ENCODE measurements around the gene KLC1.
"Not testable (repeated sequence)": the region's sequence is repeated elsewhere in the genome, so short reads cannot be mapped to it uniquely, and the experiment has no call there.

Gene KLC1

GRCh38 chr14:103688906-103689902, 60.2 kb downstream of the KLC1 start:
- DNase-seq (ENCODE audit: low read depth, low spot score), result no peak

GRCh38 chr14:103690332-103690731, 61.3 kb downstream of the KLC1 start:
- DNase-seq (ENCODE audit: low read depth, low spot score), result no peak

GRCh38 chr14:103691655-103692054, 62.6 kb downstream of the KLC1 start:
- not testable (repeated sequence) for DNase-seq (ENCODE audit: low read depth, low spot score)

- no peak for DNase-seq (ENCODE audit: low read depth, low spot score)
These were observed 63.1 kb downstream of the KLC1 start for GRCh38 chr14:103692159-103692558.

- no peak for DNase-seq (ENCODE audit: low read depth, low spot score)
These were observed 63.9 kb downstream of the KLC1 start for GRCh38 chr14:103692871-103693270.

GRCh38 chr14:103693515-103693914, 64.5 kb downstream of the KLC1 start:
- DNase-seq (ENCODE audit: low read depth, low spot score), result no peak

GRCh38 chr14:103694572-103695026, 65.6 kb downstream of the KLC1 start:
- DNase-seq (ENCODE audit: low read depth, low spot score), result no peak

GRCh38 chr14:103695296-103696069, 66.5 kb downstream of the KLC1 start:
- DNase-seq (ENCODE audit: low read depth, low spot score), result no peak

GRCh38 chr14:103696070-103696402, 67.0 kb downstream of the KLC1 start:
- DNase-seq (ENCODE audit: low read depth, low spot score), result no peak

- DNase-seq (ENCODE audit: low read depth, low spot score), result no peak
These were observed 67.6 kb downstream of the KLC1 start for GRCh38 chr14:103696466-103697071.

- no peak for DNase-seq (ENCODE audit: low read depth, low spot score)
These were observed 68.2 kb downstream of the KLC1 start for GRCh38 chr14:103697206-103697602.

- no peak for DNase-seq (ENCODE audit: low read depth, low spot score)
These were observed 68.8 kb downstream of the KLC1 start for GRCh38 chr14:103697603-103698379.

- DNase-seq (ENCODE audit: low read depth, low spot score), result no peak
These were observed 69.6 kb downstream of the KLC1 start for GRCh38 chr14:103698380-103699260.

- DNase-seq (ENCODE audit: low read depth, low spot score), result no peak
These were observed 70.2 kb downstream of the KLC1 start for GRCh38 chr14:103699261-103699661.

- DNase-seq (ENCODE audit: low read depth, low spot score), result no peak
These were observed 71.1 kb downstream of the KLC1 start for GRCh38 chr14:103699901-103700752.

- no peak for DNase-seq (ENCODE audit: low read depth, low spot score)
These were observed 71.9 kb downstream of the KLC1 start for GRCh38 chr14:103700753-103701490.

GRCh38 chr14:103702095-103702494, 73.1 kb downstream of the KLC1 start:
- no peak for DNase-seq (ENCODE audit: low read depth, low spot score)

All from iPS DF 19.7 (cell line).